ENCODE measurements around the gene RNF111.
"Not testable (repeated sequence)": the region's sequence is repeated elsewhere in the genome, so short reads cannot be mapped to it uniquely, and the experiment has no call there.

RNF111 gene

GRCh38 chr15:59133929-59134427 is 146.5 kb downstream of the RNF111 start:
- no peak for DNase-seq (ENCODE audit: low spot score)

GRCh38 chr15:59137566-59137965 is 150.1 kb downstream of the RNF111 start:
- DNase-seq (ENCODE audit: low spot score): no peak

- DNase-seq (ENCODE audit: low spot score): peak; percentile 56
These were observed 150.8 kb downstream of the RNF111 start for GRCh38 chr15:59138243-59138642.

- peak; percentile 80 for DNase-seq (ENCODE audit: low spot score)
These were observed 153.2 kb downstream of the RNF111 start for GRCh38 chr15:59140422-59141226.

GRCh38 chr15:59143281-59143680 is 155.8 kb downstream of the RNF111 start:
- DNase-seq (ENCODE audit: low spot score): no peak

GRCh38 chr15:59144594-59144993 is 157.1 kb downstream of the RNF111 start:
- not testable (repeated sequence) for DNase-seq (ENCODE audit: low spot score)

All from kidney tubule cell (primary cell).